HK-2 (cell line): ENCODE measurements around the gene CREBRF.
"Not testable (repeated sequence)": the region's sequence is repeated elsewhere in the genome, so short reads cannot be mapped to it uniquely, and the experiment has no call there.

Source experiments
- DNase-seq: peaks from one replicate; pipeline ENCODE4 v3.0.0-alpha.2; 2018; ENCODE audit not compliant: unreplicated experiment

The CREBRF gene

DNA sequence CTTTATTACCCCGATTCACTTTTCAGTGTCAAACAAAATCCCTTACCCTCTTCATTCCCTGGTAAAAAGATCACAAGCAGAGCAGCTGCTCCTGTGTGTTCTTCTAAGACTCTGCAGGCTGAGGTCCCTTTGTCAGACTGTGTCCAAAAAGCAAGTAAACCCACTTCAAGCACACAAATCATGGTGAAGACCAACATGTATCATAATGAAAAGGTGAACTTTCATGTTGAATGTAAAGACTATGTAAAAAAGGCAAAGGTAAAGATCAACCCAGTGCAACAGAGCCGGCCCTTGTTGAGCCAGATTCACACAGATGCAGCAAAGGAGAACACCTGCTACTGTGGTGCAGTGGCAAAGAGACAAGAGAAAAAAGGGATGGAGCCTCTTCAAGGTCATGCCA is 34.5 kb downstream of the CREBRF start:
- no peak for DNase-seq

DNA sequence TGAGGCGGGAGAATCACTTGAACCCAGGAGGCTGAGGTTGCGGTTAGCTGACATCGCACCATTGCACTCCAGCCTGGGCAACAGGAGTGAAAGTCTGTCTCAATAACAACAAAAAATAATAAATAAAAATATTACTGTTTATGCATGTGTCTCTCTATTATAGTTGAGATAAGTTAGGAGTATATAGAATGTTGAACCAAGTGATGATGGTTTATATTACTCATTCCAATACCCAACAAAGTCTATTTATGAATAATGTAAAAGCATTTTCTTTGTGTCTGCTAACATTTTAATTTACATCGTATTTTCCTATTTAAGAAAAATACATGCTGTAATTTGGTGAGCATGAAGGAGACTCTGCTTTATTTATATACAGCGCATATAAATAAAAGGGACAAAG is 35.8 kb downstream of the CREBRF start:
- DNase-seq: no peak

DNA sequence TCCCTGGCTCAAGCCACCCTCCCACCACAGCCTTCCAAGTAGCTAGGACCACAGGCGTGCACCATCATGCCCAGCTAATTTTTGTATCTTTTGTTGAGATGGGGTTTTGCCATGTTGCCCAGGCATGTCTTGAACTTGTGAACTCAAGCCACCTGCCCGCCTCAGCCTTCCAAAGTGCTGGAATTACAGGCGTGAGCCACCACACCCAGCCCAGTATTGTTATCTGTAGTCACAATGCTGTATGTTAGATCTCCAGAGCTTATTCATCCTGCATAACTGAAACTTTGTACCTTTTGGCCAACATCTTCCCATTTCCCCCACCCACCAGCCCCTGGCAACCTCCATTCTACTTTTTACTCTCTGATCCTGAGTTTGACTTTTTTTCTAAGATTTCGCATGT is 37.5 kb downstream of the CREBRF start:
- DNase-seq: no peak

DNA sequence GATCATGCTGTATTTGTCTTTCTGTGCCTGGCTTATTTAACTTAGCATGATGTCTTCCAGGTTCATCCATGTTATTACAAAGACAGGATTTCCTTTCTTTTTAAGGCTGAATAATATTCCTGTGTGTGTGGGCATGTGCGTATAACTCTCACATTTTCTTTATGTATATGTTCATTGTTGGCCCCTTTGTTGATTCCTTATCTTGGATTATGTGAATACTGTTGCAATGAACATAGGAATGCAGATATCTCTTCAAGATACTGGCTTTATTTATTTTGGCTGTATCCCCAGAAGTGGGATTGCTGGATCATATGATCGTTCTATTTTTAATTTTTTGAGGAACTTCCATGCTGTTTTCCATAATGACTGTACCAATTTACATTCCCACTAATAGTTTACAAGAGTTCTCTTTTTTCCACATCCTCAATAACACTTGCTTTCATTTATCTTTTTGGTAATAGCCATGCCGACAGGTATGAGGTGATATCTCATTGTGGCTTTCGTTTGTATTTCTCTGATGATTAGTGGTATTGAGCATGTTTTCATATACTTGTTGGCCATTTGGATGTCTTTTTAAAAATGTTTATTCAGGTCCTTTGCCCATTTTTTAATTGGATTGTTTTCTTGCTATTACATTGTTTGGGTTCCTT is 38.0 kb downstream of the CREBRF start:
- no peak for DNase-seq

DNA sequence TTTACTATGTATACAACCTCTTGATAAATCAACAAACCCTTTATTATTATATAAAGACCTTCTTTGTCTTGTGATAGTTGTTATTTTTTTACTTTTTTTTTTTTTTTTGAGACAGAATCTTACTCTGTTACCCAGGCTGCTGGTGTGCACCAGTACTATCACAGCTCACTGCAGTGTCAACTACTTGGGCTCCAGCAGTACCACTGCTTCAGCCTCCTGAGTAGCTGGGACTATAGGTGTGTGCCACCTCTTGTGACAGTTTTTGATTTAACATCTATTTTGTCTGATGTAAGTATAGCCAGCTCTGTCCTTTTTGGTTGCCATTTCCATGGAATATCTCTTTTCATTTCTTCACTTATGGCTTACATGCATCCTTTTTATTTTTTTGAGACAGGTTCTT is 42.6 kb downstream of the CREBRF start:
- no peak for DNase-seq

DNA sequence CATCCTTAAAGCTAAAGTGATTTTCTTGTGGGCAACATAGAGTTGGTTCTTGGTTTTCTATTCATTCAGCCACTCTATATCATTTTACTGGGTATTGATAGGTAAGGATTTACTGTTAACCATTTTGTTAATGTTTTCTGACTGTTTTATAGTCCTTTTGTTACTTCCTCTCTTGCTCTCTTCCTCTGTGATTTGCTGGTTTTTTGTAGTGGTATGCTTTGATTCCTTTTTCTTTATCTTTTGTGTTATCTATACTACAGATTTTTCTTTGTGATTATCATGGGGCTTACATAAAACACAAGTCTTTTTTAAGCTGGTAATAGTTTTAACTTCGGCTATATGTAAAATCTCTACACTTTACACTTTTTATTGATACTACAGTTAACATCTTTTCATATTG is 43.3 kb downstream of the CREBRF start:
- no peak for DNase-seq

DNA sequence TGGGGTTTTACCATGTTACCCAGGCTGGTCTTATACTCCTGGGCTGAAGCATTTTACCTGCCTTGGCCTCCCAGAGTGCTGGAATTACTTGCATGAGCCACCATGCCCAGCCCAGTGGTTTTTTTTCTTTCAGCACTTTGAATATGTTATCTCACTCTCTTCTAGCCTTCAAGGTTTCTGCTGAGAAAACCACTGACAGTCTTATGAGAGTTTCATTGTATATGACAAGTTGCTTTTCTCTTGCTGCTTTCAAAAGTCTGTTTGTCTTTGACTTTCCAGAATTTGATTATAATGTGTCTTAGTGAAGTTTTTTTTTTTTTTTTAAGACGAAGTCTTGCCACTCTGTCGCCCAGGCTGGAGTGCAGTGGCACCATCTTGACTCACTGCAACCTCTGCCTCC is 45.1 kb downstream of the CREBRF start:
- DNase-seq: no peak

DNA sequence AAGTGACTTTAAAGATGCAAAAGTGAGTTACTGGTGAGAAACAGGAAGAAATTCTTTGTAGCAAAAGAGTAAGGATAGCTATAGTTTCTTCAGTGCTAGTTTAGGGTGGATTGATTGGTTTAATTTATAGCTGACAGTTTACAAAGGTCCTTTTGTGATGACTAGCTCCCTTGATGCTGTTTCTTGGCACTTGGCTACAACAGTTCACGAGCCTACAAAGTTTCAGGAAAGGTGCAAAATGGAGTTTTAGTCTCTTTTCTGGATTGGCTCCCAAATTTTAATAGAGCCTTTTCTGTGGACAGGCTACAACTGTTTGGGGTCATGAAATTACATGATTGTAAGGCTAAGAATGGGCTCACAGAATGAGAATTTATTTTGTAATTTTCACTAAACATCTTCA is 47.3 kb downstream of the CREBRF start:
- no peak for DNase-seq

DNA sequence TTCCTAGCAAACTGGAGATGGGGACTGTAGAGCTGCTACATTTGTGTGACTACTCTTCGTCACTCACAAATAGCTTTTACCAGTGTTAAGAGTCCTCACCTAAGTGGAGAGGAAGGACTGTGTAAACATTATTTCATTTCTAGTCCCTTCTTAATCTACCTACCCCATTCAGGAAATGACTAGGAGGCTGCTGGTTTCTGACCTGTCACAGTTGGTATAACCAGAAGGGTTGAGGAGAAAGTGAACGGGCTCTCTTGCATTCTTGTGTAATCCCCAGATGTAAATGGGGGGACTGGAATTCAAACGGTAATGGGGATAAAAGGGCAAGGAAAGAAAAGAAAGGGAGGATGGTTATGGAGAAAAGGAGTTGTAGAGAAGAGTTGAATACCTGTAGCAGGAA is 52.8 kb downstream of the CREBRF start:
- no peak for DNase-seq

DNA sequence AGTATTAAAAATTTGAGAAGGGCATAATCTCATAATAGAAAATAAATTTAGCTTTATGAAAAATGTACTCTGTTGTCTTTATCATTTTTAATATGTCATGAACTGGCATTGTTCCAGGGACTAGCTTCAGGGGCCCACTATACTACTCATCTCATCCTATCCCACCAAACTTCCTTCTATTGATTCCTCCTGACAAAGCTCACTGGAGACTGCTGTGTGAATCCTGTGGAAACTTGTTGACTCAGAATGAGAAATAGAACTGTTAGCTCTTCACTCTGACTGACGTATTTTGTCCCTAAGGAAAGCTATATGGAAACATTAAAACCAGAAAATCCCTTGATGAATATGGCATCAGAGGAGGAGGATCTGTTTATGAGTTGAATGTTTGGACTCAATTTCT is 58.4 kb downstream of the CREBRF start:
- no peak for DNase-seq

DNA sequence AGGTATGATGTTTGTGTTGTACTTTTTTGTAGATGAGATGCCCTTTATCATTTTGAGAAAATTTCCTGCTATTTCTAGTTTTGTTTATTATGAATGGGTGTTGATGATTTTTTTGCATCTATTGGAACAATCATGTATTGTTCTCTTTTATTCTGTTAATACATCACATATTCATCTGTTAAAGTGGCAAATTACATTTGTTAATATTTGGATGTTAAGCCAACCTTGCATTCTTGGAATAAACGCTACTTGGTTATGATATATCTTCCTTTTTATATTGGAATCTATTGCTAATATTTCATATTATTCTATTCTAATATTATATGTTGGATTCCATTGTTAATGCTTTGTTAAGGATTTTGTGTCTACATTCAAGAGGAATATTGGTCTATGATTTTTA is 63.6 kb downstream of the CREBRF start:
- DNase-seq: no peak

DNA sequence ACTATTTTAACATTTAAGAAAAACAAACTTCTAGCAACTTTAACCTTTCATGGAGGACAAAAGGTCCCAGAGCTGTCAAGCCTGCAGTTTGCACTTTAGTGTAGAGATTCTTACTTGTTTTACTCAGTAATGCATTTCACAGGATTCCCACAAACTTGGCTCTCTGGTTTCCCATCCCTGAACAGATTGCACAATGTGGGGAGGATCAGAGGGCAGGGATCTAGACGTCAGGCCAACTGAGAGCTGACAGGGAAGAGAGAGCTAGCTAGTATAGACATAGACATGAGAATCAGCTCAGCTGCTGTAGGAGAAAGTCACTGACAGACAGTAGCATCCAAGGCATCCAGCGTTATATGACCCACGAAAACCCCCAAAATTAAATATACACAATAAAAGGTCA is 67.3 kb downstream of the CREBRF start:
- DNase-seq: no peak

DNA sequence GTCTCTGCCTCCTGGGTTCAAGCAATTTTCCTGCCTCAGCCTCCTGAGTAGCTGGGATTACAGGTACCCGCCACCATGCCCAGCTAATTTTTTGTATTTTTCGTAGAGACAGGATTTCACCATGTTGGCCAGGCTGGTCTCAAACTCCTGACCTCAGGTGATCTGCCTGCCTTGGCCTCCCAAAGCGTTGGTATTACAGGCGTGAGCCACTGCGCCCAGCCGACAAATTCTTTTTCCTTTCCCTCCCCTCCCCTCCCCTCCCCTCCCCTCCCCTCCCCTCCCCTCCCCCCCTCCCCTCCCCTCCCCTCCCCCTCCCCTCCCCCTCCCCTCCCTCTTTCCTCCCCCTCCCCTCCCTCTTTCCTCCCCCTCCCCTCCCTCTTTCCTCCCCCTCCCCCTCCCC is 76.0 kb downstream of the CREBRF start:
- not testable (repeated sequence) for DNase-seq

DNA sequence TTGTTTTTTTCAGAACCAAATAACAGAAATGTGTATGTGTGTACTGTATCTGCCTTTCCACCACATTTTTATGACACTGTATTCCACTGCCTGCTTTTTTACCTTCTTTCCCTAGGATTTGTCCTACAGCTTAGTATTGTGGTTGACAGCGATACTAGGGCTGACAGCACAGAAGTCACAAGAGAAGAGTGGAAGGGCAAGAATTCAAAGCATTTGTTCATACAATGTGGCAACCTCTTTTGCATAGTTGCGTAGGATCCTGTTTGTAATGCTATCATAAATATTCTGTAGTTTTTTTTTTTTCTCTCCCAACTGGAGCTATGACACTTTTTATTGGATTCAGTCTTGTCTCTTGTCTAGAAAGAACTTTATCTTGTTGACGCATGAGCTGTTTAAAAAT is 82.6 kb downstream of the CREBRF start:
- DNase-seq: no peak

DNA sequence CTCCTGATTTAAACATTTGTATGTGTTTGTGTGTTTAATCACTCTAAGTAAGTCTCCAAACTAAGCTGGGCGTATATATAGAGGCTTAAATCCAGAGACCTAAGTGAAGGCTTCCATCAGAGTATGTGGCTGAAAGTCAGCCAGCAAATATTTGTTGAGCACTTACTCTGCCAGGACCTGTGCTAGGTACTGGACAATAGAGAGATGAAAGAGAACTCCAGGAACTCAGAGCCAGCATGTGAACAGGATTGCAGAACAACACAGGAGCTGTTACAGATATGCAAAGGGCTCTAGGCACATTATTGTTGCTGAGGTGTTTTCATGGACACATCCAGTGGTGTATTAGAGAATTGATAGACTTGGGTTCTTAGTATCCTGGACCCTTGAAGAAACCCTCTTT is 83.5 kb downstream of the CREBRF start:
- DNase-seq: no peak

DNA sequence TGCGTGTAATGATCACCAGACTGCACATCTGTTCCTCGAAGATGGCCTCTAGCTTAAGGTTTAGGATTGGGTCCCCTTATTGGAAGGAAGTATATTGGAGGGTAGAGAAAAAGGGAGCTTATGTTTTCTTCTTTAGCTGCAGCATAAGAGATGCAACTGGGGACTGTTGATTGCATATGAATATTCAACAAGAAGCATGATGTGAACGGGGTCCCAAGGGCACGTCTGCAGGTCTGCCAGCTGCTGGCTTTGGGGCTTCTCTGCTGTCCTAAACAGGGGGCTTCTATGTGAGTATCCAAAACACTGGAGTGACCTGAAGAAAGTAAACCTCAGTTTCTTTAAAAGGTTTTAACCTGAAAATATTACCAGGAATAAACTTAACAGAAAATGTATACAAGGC is 84.6 kb downstream of the CREBRF start:
- no peak for DNase-seq

DNA sequence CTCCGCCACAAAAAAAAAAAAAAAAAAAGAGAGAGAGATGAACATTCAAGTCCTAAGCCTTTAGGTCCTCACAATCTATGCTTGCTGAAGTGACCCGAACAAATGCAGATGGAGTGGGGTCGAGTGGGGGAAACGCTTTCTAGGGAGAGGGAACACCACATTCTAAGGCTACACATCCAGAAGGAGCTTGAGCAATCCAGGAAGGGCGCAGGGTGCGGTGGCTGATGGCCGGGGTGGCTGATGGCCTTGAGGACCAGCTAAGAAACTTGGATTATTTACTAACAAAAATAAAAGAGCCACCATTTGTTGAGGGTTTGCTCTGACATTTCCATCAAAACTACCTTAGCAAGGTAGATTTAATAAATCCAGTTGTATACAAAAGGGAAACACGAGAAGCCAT is 87.4 kb downstream of the CREBRF start:
- DNase-seq: no peak

DNA sequence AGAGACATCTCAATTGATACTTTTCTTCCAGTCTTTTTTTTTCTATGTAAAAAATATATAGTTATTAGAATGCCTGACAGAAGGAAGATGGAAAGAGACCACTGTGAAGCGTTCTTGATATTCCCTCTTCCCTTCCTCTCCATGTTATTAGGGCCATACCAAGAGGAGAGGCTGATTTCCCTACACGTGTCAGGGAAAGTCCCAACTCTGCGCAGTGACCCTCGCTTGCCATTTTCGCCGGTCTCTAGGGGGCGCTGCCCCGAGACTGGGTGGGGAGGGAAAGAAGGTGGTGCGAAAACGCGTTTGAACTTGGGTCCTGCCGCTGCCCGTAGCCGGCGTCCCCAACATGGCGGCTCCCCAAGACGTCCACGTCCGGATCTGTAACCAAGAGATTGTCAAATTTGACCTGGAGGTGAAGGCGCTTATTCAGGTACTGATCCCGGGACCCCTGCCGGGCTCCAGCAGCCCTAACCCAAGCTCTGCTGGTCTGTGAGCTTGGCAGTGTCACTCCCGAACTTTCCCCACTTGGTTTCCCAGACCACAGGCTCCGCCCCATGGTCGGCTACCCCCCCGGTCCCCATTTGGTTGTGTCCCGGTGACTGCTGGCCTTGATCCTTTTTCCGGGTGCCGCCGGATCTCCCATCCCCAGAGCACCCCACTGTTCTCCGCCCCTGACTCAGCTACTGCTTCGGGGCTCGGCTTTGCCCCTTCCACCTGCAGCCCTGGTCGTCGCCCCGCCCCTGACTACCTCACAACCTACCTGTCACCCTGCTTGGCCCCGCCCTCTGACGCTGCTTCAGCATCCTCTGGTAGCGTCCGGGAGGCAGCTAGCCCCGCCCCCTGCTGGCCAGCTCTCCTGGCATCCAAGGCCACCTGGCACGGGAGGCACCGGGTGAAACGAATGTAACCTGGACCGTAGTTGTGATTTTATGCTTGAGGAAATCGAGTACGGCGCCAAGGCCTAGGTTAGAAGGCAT is 88.3 kb downstream of the CREBRF start, which contains the start of gene BNIP1:
BNIP1 (plus strand) TSS at position 332 of the 977 bp plus-strand sequence; CDS start at position 347, 15 bp downstream.
- DNase-seq: peak; percentile 91

DNA sequence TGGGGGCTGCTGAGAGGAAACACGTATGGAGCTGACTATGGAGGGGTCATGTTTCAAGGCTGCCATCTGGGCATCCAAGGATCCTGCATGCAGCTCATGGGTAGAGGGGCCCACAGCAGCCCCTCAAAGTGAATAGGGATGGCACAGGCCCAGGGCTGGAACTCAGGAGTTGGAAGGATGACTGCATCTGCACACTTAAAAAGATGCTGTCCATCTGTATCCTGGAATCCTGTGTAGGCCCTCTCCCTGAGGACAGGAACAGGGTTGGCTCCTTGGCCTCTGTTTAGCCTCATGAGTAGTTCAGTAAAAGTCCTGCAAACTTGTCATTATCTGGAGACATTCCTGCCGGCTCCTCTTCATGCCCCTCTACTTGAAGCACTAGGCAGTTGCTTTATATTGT is 92.2 kb downstream of the CREBRF start:
- DNase-seq: no peak

DNA sequence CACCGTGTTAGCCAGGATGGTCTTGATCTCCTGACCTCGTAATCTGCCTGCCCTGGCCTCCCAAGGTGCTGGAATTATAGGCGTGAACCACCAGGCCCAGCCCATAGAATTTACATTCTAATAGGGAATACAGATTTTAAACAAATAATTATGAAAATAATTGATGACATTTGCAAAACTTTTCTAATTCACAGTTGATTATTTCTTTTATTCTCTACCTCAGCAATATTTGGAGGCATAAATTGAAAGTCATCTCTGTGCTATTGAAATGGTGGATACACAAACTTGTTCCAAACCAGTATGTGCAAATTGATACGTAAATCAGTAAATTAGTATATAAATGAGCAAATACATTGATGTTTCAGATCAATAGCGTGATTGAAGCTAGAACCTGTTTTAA is 96.4 kb downstream of the CREBRF start:
- no peak for DNase-seq

DNA sequence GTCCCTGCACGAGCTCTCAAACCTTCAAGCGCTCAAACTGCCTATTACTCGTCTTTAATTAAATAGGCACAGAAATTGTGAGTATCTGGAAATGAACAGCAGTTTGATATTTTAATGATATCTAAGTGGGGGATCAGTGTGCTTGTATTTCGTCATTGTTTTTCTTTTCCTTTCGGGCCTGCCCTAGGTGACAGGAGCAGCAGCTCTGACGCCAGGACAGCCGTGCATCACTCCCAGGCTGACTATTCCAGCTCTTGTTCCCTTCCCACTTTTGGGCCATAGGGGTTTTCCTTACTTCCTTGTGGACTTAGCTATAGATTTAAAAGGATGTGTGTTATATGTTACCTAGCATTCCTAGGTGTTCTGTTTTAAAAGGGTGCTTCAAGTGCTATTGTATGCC is 97.7 kb downstream of the CREBRF start:
- no peak for DNase-seq

DNA sequence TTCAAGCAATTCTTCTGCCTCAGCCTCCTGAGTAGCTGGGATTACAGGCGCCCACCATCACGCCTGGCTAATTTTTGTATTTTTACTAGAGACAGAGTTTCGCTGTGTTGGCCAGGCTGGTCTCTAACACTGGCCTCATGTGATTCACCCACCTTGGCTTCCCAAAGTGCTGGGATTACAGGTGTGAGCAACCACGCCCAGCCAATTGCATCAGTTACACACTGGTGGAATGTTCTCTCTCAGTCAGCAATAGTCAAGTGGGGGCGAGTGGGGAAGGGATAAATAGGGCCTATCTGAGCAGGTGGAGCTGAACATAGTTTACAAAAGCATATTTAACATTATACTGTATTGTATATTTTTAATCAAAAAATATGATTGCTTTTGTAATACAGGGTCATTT is 98.5 kb downstream of the CREBRF start:
- not testable (repeated sequence) for DNase-seq

DNA sequence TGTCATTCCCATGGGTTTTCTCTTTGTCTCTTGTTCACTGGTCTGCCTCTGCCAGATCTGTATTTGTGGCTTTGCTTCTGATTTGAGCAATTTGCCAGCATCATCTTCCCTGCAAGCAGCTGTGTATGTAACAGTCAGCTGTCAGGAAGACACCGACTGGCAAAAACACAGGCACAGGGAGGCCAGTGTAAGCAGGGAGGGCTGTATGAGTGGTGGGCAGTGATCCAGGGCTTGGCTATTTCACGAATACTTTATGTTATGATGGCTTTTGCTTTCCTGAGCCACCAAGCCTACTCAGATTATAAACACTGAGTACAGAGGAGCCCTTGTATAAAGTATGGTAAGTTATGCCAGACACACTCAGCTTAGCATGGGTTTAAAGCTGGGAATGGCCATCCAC is 99.8 kb downstream of the CREBRF start:
- DNase-seq: no peak
